SK-N-SH (cell line): Measurements from ENCODE around the gene AOC1. TPM values are rescaled to one million over a fixed set of nuclear protein-coding genes. Genes with fewer than 3 reads are reported as not detected.

ENCODE experiments used
- CTCF ChIA-PET: fragments of 300-600, 350-600 bp; formaldehyde crosslinking; extraction: SDS; loops from one replicate; lab custom pipeline; 2021; lab: Yijun Ruan, JAX
- POLR2A ChIA-PET: fragments of 350-600 bp; sonication (Branson Sonifier 250); formaldehyde crosslinking; extraction: SDS; loops from one replicate; lab custom pipeline; 2020; ENCODE audit warnings: antibody characterized with exemption, inconsistent platforms; lab: Yijun Ruan, JAX
- DNase-seq: peaks from one replicate; pipeline ENCODE4 v3.0.0; 2012
- H2AFZ ChIP-seq: fragments of 200-600 bp; sonication (generic); 2 replicates; pipeline ENCODE4 v1.8.1; 2016; ENCODE audit warnings: antibody characterized with exemption, mild to moderate bottlenecking, low read depth
- H3F3A ChIP-seq: fragments of 200-600 bp; sonication (generic); replicated peaks from 2 replicates; pipeline ENCODE3; 2016; ENCODE audit warnings: antibody characterized with exemption, mild to moderate bottlenecking; ENCODE audit not compliant: insufficient read depth
- H3K27ac ChIP-seq, 2 experiments: fragments of 200-500 bp in 1 of 2; fragments of 200-600 bp in 1 of 2; sonication (Bioruptor generic) in 1 of 2; sonication (generic), shearing (Covaris generic) in 1 of 2; 2 replicates each; pipeline versions ENCODE4 v1.5.1 to v1.6.1; 2014 to 2016; ENCODE audit warnings: low read depth in 2 of 2, inconsistent platforms in 1 of 2, low read length in 1 of 2, mild to moderate bottlenecking in 1 of 2, mixed read lengths in 1 of 2
- H3K27me3 ChIP-seq: fragments of 200-600 bp; sonication (generic), shearing (Covaris generic); 2 replicates; pipeline ENCODE4 v1.6.1; 2016; ENCODE audit warnings: mixed run types; ENCODE audit not compliant: insufficient read depth
- H3K36me3 ChIP-seq, 2 experiments: fragments of 200-500 bp in 1 of 2; fragments of 200-600 bp in 1 of 2; sonication (Bioruptor generic) in 1 of 2; sonication (generic) in 1 of 2; replicated peaks in 1 of 2; 2 replicates each; pipeline versions ENCODE3 to v1.5.1; 2014 to 2016; ENCODE audit warnings: low read length in 1 of 2, mild to moderate bottlenecking in 1 of 2; ENCODE audit not compliant: insufficient read depth in 2 of 2, control insufficient read depth in 1 of 2
- H3K4me1 ChIP-seq, 2 experiments: fragments of 200-500 bp in 1 of 2; fragments of 200-600 bp in 1 of 2; sonication (Bioruptor generic) in 1 of 2; sonication (generic), shearing (Covaris generic) in 1 of 2; 2 replicates each; pipeline versions ENCODE4 v1.5.1 to v1.6.1; 2014 to 2016; ENCODE audit warnings: low read depth in 1 of 2, low read length in 1 of 2, mixed run types in 1 of 2; ENCODE audit not compliant: insufficient read depth in 2 of 2, control insufficient read depth in 1 of 2
- H3K4me2 ChIP-seq: fragments of 200-600 bp; sonication (generic), shearing (Covaris generic); 2 replicates; pipeline ENCODE4 v1.6.1; 2017; ENCODE audit warnings: mixed run types
- H3K4me3 ChIP-seq, 2 experiments: fragments of 200-500 bp in 1 of 2; fragments of 200-600 bp in 1 of 2; sonication (Bioruptor generic) in 1 of 2; sonication (generic), shearing (Covaris generic) in 1 of 2; 2 replicates each; pipeline versions ENCODE4 v1.5.1 to v1.8.1; 2014 to 2016; ENCODE audit warnings: low read depth in 2 of 2, inconsistent platforms in 1 of 2, low read length in 1 of 2, mild to moderate bottlenecking in 1 of 2, mixed read lengths in 1 of 2, moderate library complexity in 1 of 2
- H3K79me2 ChIP-seq: fragments of 200-600 bp; sonication (generic); 2 replicates; pipeline ENCODE4 v1.8.1; 2017; ENCODE audit warnings: mild to moderate bottlenecking; ENCODE audit not compliant: insufficient read depth
- H3K9ac ChIP-seq: fragments of 200-600 bp; sonication (generic); 2 replicates; pipeline ENCODE4 v1.6.1; 2017; ENCODE audit warnings: mixed run types
- H3K9me2 ChIP-seq: fragments of 200-600 bp; sonication (generic); 2 replicates; pipeline ENCODE4 v1.6.1; 2017; ENCODE audit warnings: mixed run types
- H3K9me3 ChIP-seq: fragments of 200-600 bp; sonication (generic); 2 replicates; pipeline ENCODE4 v1.6.1; 2017; ENCODE audit warnings: mixed run types, mild to moderate bottlenecking, moderate library complexity
- H4K20me1 ChIP-seq: fragments of 200-600 bp; sonication (generic); 2 replicates; pipeline ENCODE4 v1.6.1; 2017; ENCODE audit warnings: mild to moderate bottlenecking, mixed run types; ENCODE audit not compliant: insufficient read depth
- ELF1 ChIP-seq: IDR thresholded peaks from 2 replicates; pipeline ENCODE4 v1.4.0; 2012
- FOXJ3 ChIP-seq: sonication (generic); formaldehyde crosslinking; IDR thresholded peaks from 2 replicates; pipeline ENCODE4 v1.5.1; 2020; ENCODE audit warnings: mild to moderate bottlenecking, missing genetic modification reagents
- GABPA ChIP-seq: IDR thresholded peaks from 2 replicates; pipeline ENCODE4 v1.4.0; 2012; ENCODE audit warnings: low read depth, mild to moderate bottlenecking
- JUND ChIP-seq: IDR thresholded peaks from 2 replicates; pipeline ENCODE4 v1.4.0; 2012
- MEF2A ChIP-seq: IDR thresholded peaks from 2 replicates; pipeline ENCODE4 v1.4.0; 2012; ENCODE audit warnings: low read depth, borderline replicate concordance
- MXI1 ChIP-seq: IDR thresholded peaks from 2 replicates; pipeline ENCODE4 v1.6.1; 2012; ENCODE audit warnings: mild to moderate bottlenecking, low read depth, low read length, improper control_type of control experiment
- NRF1 ChIP-seq: IDR thresholded peaks from 2 replicates; pipeline ENCODE4 v1.6.1; 2012; ENCODE audit warnings: low read depth, mild to moderate bottlenecking, low read length
- RAD21 ChIP-seq: IDR thresholded peaks from 2 replicates; pipeline ENCODE4 v1.6.1; 2012; ENCODE audit warnings: mild to moderate bottlenecking, low read length
- RCOR1 ChIP-seq: fragments of 150-350 bp; IDR thresholded peaks from 2 replicates; pipeline ENCODE4 v1.6.1; 2017; ENCODE audit warnings: antibody characterized with exemption, low read length
- RXRA ChIP-seq: IDR thresholded peaks from 2 replicates; pipeline ENCODE4 v1.4.0; 2012; ENCODE audit warnings: low read depth, mild to moderate bottlenecking, borderline replicate concordance
- YY1 ChIP-seq: IDR thresholded peaks from 2 replicates; pipeline ENCODE4 v1.4.0; 2012; ENCODE audit warnings: low read depth, mild to moderate bottlenecking
- WGBS: methylation state at CpG from one replicate; pipeline ENCODE4 v1.1.6; 2017; ENCODE audit warnings: low lambda C conversion rate; 5-methylcytosine and 5-hydroxymethylcytosine counted together
- polyA plus RNA-seq, 3 experiments: library from polyadenylated mRNA; depleted of rRNA; stranded (reverse); fragments of >200 nt; gene quantifications; 2 replicates each; pipeline ENCODE4 v1.2.3, GENCODE V29; 2012
- TF ChIP-seq, protein P1 (sequence below): IDR thresholded peaks from 2 replicates; pipeline ENCODE4 v1.6.1; 2012; ENCODE audit warnings: mild to moderate bottlenecking, low read depth, low read length, moderate library complexity
- TF ChIP-seq, protein P2 (sequence below): fragments of 150-350 bp; IDR thresholded peaks from 2 replicates; pipeline ENCODE4 v1.6.1; 2017; ENCODE audit warnings: antibody characterized with exemption, low read length, low read depth, borderline replicate concordance
- TF ChIP-seq, protein P3 (sequence below): IDR thresholded peaks from 2 replicates; pipeline ENCODE4 v1.4.0; 2012; ENCODE audit warnings: low read depth
- TF ChIP-seq, protein P4 (sequence below): IDR thresholded peaks from 2 replicates; pipeline ENCODE4 v1.4.0; 2012; ENCODE audit warnings: low read depth, borderline replicate concordance
- TF ChIP-seq, protein P5 (sequence below): fragments of 200-600 bp; sonication (generic); IDR thresholded peaks from 2 replicates; pipeline ENCODE4 v1.6.1; 2017; ENCODE audit warnings: antibody characterized with exemption, mild to moderate bottlenecking, moderate library complexity

AOC1 gene
- polyA plus RNA-seq, 1 of the 3 experiments (the other 2 are of a cell fraction) = not detected

DNA sequence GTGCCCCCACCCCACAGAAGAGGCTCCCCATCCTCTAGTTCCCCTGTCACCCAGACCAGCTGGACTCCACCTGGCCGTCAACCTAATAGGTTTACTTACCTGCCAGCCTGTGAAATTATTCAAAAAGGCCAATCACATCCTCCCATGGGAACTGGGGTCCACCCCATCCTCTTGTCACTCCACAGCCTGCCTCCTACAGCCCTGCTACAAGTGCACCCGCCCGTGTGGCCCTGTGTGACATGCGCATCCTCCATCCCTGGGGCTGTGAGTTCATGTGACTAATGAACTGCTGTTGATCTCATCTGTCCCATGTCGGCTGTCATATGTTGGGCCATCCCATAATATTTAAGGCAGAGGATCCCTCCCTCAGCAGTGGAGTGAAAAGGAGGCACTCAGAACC lies 39.4 kb downstream of the AOC1 start:
- no peak for TF ChIP-seq FOXJ3 (CRISPR knock-in tag)
- TF ChIP-seq GABPA = no peak
- no peak for TF ChIP-seq RXRA
- no peak for TF ChIP-seq NRF1
- TF ChIP-seq MEF2A = no peak
- TF ChIP-seq, protein P1, sequence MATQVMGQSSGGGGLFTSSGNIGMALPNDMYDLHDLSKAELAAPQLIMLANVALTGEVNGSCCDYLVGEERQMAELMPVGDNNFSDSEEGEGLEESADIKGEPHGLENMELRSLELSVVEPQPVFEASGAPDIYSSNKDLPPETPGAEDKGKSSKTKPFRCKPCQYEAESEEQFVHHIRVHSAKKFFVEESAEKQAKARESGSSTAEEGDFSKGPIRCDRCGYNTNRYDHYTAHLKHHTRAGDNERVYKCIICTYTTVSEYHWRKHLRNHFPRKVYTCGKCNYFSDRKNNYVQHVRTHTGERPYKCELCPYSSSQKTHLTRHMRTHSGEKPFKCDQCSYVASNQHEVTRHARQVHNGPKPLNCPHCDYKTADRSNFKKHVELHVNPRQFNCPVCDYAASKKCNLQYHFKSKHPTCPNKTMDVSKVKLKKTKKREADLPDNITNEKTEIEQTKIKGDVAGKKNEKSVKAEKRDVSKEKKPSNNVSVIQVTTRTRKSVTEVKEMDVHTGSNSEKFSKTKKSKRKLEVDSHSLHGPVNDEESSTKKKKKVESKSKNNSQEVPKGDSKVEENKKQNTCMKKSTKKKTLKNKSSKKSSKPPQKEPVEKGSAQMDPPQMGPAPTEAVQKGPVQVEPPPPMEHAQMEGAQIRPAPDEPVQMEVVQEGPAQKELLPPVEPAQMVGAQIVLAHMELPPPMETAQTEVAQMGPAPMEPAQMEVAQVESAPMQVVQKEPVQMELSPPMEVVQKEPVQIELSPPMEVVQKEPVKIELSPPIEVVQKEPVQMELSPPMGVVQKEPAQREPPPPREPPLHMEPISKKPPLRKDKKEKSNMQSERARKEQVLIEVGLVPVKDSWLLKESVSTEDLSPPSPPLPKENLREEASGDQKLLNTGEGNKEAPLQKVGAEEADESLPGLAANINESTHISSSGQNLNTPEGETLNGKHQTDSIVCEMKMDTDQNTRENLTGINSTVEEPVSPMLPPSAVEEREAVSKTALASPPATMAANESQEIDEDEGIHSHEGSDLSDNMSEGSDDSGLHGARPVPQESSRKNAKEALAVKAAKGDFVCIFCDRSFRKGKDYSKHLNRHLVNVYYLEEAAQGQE = no peak
- TF ChIP-seq, protein P2, sequence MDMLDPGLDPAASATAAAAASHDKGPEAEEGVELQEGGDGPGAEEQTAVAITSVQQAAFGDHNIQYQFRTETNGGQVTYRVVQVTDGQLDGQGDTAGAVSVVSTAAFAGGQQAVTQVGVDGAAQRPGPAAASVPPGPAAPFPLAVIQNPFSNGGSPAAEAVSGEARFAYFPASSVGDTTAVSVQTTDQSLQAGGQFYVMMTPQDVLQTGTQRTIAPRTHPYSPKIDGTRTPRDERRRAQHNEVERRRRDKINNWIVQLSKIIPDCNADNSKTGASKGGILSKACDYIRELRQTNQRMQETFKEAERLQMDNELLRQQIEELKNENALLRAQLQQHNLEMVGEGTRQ = no peak
- TF ChIP-seq, protein P3, sequence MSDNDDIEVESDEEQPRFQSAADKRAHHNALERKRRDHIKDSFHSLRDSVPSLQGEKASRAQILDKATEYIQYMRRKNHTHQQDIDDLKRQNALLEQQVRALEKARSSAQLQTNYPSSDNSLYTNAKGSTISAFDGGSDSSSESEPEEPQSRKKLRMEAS = no peak
- no peak for TF ChIP-seq MXI1
- TF ChIP-seq, protein P4, sequence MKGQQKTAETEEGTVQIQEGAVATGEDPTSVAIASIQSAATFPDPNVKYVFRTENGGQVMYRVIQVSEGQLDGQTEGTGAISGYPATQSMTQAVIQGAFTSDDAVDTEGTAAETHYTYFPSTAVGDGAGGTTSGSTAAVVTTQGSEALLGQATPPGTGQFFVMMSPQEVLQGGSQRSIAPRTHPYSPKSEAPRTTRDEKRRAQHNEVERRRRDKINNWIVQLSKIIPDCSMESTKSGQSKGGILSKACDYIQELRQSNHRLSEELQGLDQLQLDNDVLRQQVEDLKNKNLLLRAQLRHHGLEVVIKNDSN = no peak
- no peak for TF ChIP-seq RAD21
- TF ChIP-seq YY1 = no peak
- TF ChIP-seq, protein P5, sequence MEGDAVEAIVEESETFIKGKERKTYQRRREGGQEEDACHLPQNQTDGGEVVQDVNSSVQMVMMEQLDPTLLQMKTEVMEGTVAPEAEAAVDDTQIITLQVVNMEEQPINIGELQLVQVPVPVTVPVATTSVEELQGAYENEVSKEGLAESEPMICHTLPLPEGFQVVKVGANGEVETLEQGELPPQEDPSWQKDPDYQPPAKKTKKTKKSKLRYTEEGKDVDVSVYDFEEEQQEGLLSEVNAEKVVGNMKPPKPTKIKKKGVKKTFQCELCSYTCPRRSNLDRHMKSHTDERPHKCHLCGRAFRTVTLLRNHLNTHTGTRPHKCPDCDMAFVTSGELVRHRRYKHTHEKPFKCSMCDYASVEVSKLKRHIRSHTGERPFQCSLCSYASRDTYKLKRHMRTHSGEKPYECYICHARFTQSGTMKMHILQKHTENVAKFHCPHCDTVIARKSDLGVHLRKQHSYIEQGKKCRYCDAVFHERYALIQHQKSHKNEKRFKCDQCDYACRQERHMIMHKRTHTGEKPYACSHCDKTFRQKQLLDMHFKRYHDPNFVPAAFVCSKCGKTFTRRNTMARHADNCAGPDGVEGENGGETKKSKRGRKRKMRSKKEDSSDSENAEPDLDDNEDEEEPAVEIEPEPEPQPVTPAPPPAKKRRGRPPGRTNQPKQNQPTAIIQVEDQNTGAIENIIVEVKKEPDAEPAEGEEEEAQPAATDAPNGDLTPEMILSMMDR = no peak
- TF ChIP-seq RCOR1 = no peak
- no peak for TF ChIP-seq ELF1
- TF ChIP-seq JUND = no peak
- WGBS = 48% methylated on average over 5 of the region's 5 CpGs
- ChIA-PET POLR2A (interaction anchor here (1.3 kb wide), 1 partner anchor 9 kb away, joined by 3 read pairs; no protein-coding TSS in a partner anchor), CTCF (interaction anchor here (1.0 to 1.8 kb wide), 9 partner anchors 10 to 113 kb away, joined by 3 to 6 read pairs (median 5); no protein-coding TSS in a partner anchor)
- H3K27me3 ChIP-seq = no peaks in the 10 kb centered on the region
- H3K9me3 ChIP-seq = no peaks in the 10 kb centered on the region
- no peaks in the 10 kb centered on the region for H3K9me2 ChIP-seq
- H3K79me2 ChIP-seq = no peaks in the 10 kb centered on the region
- no peak overlapping the region for H2AFZ ChIP-seq
- no peaks in the 10 kb centered on the region for H3F3A ChIP-seq
- H4K20me1 ChIP-seq = no peaks in the 10 kb centered on the region
- no peaks in the 10 kb centered on the region for H3K36me3 ChIP-seq
- H3K4me1 ChIP-seq = peaks cover 0 to 5% of the 10 kb centered on the region in 2 experiments; a peak in 1 of 4 replicates
- H3K27ac ChIP-seq = no peak overlapping the region
- H3K4me3 ChIP-seq = no peak overlapping the region
- no peak overlapping the region for H3K9ac ChIP-seq
- DNase-seq = no peak
- no peak overlapping the region for H3K4me2 ChIP-seq
